GM18520 (cell line): ENCODE measurements around the gene PNKP.
A peak's percentile ranks its signal among the peaks of the same experiment; 100 is the strongest.

Experiments
- ATAC-seq: cut with Tn5 transposase; IDR thresholded peaks from one replicate; pipeline ENCODE4 v1.9.1; 2021; ENCODE audit not compliant: unreplicated experiment

Gene PNKP

GRCh38 chr19:49847731-49848696 lies 19.4 kb downstream of the PNKP start:
- ATAC-seq: no peak

- no peak for ATAC-seq
These were observed 21.0 kb downstream of the PNKP start for GRCh38 chr19:49846408-49846807.

DNA sequence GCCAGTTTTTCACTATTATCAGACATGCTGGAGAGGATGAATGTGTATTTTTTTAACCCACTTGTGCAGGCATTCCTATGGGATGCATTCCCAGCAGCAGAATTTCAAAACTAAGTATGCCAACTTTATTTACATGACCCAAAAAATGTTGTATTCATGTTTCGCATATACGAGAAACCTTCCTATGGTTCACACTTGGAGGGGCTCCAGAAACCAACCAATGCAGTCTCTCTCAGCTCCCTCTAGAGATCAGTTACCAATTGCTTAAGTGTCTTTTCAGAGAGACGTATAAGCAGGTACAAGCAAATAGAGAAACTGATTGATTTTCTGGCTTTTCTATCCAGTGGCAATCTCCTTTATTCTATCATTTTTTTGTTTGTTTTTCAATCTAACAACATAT lies 22.0 kb downstream of the PNKP start:
- no peak for ATAC-seq

GRCh38 chr19:49844138-49845095 lies 23.0 kb downstream of the PNKP start:
- ATAC-seq: no peak

DNA sequence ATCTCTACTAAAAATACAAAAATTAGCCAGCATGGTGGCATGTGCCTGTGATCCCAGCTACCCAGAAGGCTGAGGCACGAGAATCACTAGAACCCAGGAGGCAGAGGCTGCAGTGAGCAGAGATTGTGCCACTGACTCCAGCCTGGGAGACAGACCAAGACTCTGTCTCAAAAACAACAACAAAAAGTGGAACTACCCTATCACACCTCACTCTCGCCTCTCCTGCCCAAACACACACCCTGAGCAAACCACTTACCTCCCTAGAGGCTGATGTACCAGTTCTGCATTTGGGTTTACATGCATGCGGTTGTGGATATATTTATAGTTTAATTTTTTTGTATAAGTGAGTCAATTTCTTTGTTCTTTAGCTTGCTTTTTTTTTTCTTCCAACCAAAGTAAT lies 24.1 kb downstream of the PNKP start:
- peak; percentile 52 for ATAC-seq

DNA sequence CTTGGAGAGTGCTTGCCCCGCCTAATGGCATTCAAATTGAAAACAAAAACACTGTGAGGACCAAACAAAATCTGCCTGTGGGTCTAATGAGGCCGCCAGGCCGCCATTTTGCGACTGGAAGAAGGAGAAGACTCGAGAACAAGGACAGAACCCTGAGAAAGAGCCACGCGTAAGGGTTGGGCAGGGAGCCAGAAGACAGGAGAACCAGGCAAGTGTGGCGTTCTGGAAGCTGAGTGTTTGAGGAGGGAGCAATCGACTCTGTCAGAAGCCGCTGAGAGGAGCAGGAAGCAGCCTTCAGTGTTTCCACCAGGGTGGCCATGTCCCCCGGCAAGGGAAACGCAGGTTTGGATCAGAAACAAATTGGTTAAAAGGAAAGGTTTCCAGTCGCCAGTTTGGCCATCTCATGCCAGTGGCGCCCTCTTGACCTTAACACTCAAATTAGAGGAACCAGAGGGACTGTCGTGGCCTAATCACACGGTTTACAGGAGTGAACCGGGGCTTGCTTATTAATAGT lies 26.6 kb downstream of the PNKP start:
- ATAC-seq: no peak

DNA sequence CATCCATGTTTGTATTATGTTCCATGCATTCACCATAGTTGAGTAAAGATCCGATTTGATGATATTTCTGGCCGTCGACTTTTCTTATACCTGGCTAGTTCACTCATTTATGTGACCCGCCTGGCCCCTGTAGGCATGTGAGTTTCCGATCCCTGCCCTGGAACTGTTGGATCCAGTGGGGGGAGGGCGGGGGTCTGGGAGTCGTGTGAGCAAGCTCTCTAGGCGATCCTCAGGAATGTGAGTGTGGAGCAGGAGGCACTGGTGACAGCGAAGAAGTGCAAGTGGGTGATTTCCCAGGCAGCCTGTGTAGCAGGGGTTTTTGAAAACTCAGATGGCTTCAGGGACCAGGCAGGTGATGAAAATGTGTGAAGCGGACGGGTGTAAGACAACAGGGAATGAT lies 27.1 kb downstream of the PNKP start:
- ATAC-seq: no peak

DNA sequence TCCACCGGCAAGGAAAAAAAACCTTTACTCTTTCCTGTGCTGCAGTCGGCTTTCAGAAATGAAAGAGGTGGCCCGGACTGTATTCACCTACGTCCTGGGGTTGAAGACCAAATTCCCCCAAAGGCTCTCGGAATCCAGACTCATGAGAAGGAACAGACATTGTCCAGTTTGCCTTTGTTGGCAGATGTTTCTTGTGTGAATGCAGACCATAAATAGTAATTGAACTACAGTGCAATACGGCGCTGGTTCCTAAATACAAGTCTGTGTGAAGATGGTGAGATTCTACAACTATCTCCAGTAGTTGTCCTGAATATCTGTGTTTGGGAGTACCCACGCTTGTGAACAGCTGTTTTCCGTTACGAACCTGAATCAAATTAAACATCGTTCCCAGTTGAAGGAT lies 27.7 kb downstream of the PNKP start:
- ATAC-seq: no peak

GRCh38 chr19:49838885-49839588 lies 28.3 kb downstream of the PNKP start:
- ATAC-seq: no peak

GRCh38 chr19:49837425-49837824 lies 30.0 kb downstream of the PNKP start:
- ATAC-seq: no peak

GRCh38 chr19:49837009-49837310 lies 30.4 kb downstream of the PNKP start:
- no peak for ATAC-seq

- ATAC-seq: no peak
These were observed 31.0 kb downstream of the PNKP start for GRCh38 chr19:49836176-49837008.

- no peak for ATAC-seq
These were observed 31.8 kb downstream of the PNKP start for GRCh38 chr19:49835562-49835961.

- no peak for ATAC-seq
These were observed 33.8 kb downstream of the PNKP start for GRCh38 chr19:49833599-49833998.

- ATAC-seq: no peak
These were observed 34.8 kb downstream of the PNKP start for GRCh38 chr19:49832556-49832955.

- ATAC-seq: no peak
These were observed 35.8 kb downstream of the PNKP start for GRCh38 chr19:49831592-49831991.

GRCh38 chr19:49830766-49831165 lies 36.6 kb downstream of the PNKP start:
- no peak for ATAC-seq

DNA sequence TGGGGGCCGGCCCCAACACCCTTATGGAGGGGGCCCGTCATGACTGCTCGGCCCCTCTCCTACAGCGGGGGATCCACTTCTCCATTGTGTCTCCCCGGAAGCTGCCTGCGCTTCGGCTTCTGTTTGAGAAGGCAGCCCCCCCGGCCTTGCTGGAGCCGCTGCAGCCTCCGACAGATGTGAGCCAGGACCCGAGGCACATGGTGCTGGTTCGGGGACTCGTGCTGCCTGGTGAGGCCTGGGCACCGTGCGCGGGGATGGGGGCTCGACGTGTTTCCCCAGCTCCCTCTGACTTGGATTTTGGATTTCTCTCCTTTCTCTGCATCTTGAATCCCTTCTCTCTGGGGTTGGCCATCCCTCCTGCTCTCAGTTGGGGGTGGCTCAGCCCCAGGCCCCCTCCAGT lies 37.7 kb downstream of the PNKP start:
- ATAC-seq: no peak

GRCh38 chr19:49829200-49829599 lies 38.2 kb downstream of the PNKP start:
- no peak for ATAC-seq

GRCh38 chr19:49827034-49827433 lies 40.3 kb downstream of the PNKP start:
- ATAC-seq: no peak
